CD8-positive, alpha-beta memory T cell (primary cell): ENCODE results near the gene ETFA. TPM values are rescaled to one million over a fixed set of nuclear protein-coding genes. Genes with fewer than 3 reads are reported as not detected.

ENCODE experiments used
- CTCF ChIA-PET: fragments of 350-600 bp; sonication (Branson Sonifier 250); formaldehyde crosslinking; loops from one replicate; lab custom pipeline; 2021; ENCODE audit warnings: antibody characterized with exemption; lab: Charles Lee
- POLR2A ChIA-PET: fragments of 350-600 bp; sonication (Branson Sonifier 250); formaldehyde crosslinking; loops from one replicate; lab custom pipeline; 2021; ENCODE audit warnings: antibody characterized with exemption; lab: Charles Lee
- DNase-seq, 5 donors: peaks; one replicate each; pipeline versions ENCODE4 v3.0.0 to v3.0.0-alpha.2; 2020 to 2022; ENCODE audit warnings: mixed read lengths in 1 of 5
- H3K27ac ChIP-seq: one replicate; pipeline ENCODE4 v1.7.0; 2013; ENCODE audit warnings: low read depth, mild to moderate bottlenecking, low read length, moderate library complexity
- H3K27me3 ChIP-seq: 2 replicates; pipeline ENCODE4 v1.7.0; 2013; ENCODE audit warnings: low read length, mild to moderate bottlenecking; ENCODE audit not compliant: insufficient read depth, poor library complexity, severe bottlenecking
- H3K36me3 ChIP-seq: 2 replicates; pipeline ENCODE4 v1.7.0; 2013; ENCODE audit warnings: mild to moderate bottlenecking, low read length, moderate library complexity; ENCODE audit not compliant: insufficient read depth
- H3K4me1 ChIP-seq: 2 replicates; pipeline ENCODE4 v1.7.0; 2013; ENCODE audit warnings: mild to moderate bottlenecking, low read length, moderate library complexity; ENCODE audit not compliant: insufficient read depth
- H3K4me3 ChIP-seq: 2 replicates; pipeline ENCODE4 v1.7.0; 2013; ENCODE audit warnings: mild to moderate bottlenecking, low read length
- H3K9me3 ChIP-seq: 2 replicates; pipeline ENCODE4 v1.7.0; 2013; ENCODE audit warnings: mild to moderate bottlenecking, low read length
- H3K27ac Mint-ChIP-seq, 8 donors: one replicate each; pipeline ENCODE4 v1.8.0; 2020 to 2021; ENCODE audit warnings: mixed read lengths in 8 of 8, mild to moderate bottlenecking in 6 of 8, inconsistent platforms in 3 of 8, moderate library complexity in 3 of 8
- H3K27me3 Mint-ChIP-seq, 2 donors: one replicate each; pipeline ENCODE4 v1.8.0; 2020 to 2021; ENCODE audit warnings: mixed read lengths in 2 of 2, mild to moderate bottlenecking in 1 of 2, moderate library complexity in 1 of 2
- H3K36me3 Mint-ChIP-seq, 3 donors: one replicate each; pipeline ENCODE4 v1.8.0; 2020 to 2021; ENCODE audit warnings: mixed read lengths in 3 of 3, inconsistent platforms in 1 of 3, mild to moderate bottlenecking in 1 of 3
- H3K4me1 Mint-ChIP-seq, 3 donors: one replicate each; pipeline ENCODE4 v1.8.0; 2020 to 2021; ENCODE audit warnings: mixed read lengths in 3 of 3, inconsistent platforms in 1 of 3, mild to moderate bottlenecking in 1 of 3
- H3K4me3 Mint-ChIP-seq, 7 donors: one replicate each; pipeline ENCODE4 v1.8.0; 2020 to 2021; ENCODE audit warnings: mixed read lengths in 7 of 7, mild to moderate bottlenecking in 6 of 7, moderate library complexity in 4 of 7, inconsistent platforms in 2 of 7
- H3K9me3 Mint-ChIP-seq, 5 donors: one replicate each; pipeline ENCODE4 v1.8.0; 2020 to 2022; ENCODE audit warnings: mixed read lengths in 5 of 5, mild to moderate bottlenecking in 3 of 5, moderate library complexity in 2 of 5, inconsistent platforms in 1 of 5
- polyA plus RNA-seq: library from polyadenylated mRNA; unstranded; fragments of 300-500 nt; fragmentation: Illumina TruSeq; gene quantifications from one replicate; pipeline ENCODE4 v1.2.3, GENCODE V29; 2021
- total RNA-seq, 2 experiments: library from RNA; stranded (reverse); gene quantifications; one replicate each; pipeline ENCODE4 v1.2.3, GENCODE V29; 2021

The ETFA gene
- total and polyA plus RNA-seq, 3 experiments from 2014 or later: 122 to 178 (median 176) TPM

GRCh38 chr15:76217029-76217881, 94.0 kb downstream of the ETFA start:
- H3K4me3 Mint-ChIP-seq: no peak overlapping the region
- H3K27me3 Mint-ChIP-seq: no peaks in the 10 kb centered on the region
- Histone ChIP-seq H3K4me1 (no peaks in the 10 kb centered on the region), H3K9me3 (no peaks in the 10 kb centered on the region), H3K4me3 (no peak overlapping the region), H3K27me3 (no peaks in the 10 kb centered on the region), H3K27ac (no peak overlapping the region), H3K36me3 (peaks cover 24% of the 10 kb centered on the region)
- peaks cover 15 to 59% (median 26%) of the 10 kb centered on the region in 3 donors for H3K36me3 Mint-ChIP-seq
- ChIA-PET POLR2A (no interaction called here), CTCF (no interaction called here)
- no peak for DNase-seq
- peaks cover 8 to 17% (median 11%) of the 10 kb centered on the region in 3 donors for H3K4me1 Mint-ChIP-seq
- no peaks in the 10 kb centered on the region for H3K9me3 Mint-ChIP-seq
- H3K27ac Mint-ChIP-seq: peak overlapping the region in 5 of 8 donors; percentile 14 to 71 (median 29)

- no peak for DNase-seq
- Histone ChIP-seq H3K36me3 (peaks cover 27% of the 10 kb centered on the region), H3K4me3 (no peak overlapping the region), H3K9me3 (no peaks in the 10 kb centered on the region), H3K27me3 (no peaks in the 10 kb centered on the region), H3K4me1 (no peaks in the 10 kb centered on the region), H3K27ac (no peak overlapping the region)
- POLR2A ChIA-PET: no interaction called here
- CTCF ChIA-PET: interaction anchor here (0.9 kb wide), 1 partner anchor 8 kb away, joined by 3 read pairs; no protein-coding TSS in a partner anchor
- Mint-ChIP-seq H3K36me3 (peaks cover 14 to 65% (median 22%) of the 10 kb centered on the region in 3 donors), H3K9me3 (no peaks in the 10 kb centered on the region), H3K27ac (no peak overlapping the region), H3K4me1 (peaks cover 7 to 17% (median 11%) of the 10 kb centered on the region in 3 donors), H3K27me3 (no peaks in the 10 kb centered on the region), H3K4me3 (no peak overlapping the region)
These were observed 95.6 kb downstream of the ETFA start for GRCh38 chr15:76215634-76216033.

DNA sequence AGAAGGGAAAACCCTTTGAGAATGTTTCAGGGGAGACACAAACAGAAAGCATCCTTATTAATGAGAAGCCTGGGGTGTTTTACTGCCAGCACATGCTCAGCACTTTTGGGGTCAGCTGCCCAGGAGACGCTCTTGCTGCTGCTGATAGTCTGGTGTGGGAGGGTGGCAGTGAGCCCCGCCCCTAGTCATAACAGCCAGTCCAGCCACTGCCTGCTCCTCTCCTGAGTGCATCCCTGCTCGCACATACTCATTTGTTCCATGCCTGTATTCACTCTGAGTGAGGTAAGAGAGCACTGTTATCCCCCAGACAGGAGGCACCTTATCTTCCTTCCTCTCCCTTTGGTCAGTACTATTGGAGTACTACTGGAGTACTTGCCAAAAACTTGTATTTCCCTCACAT, 101.3 kb downstream of the ETFA start:
- Mint-ChIP-seq H3K4me3 (no peak overlapping the region), H3K27ac (peak overlapping the region in 3 of 8 donors; percentile 29 to 55 (median 50)), H3K9me3 (no peaks in the 10 kb centered on the region), H3K36me3 (peaks cover 0 to 56% (median 3%) of the 10 kb centered on the region in 3 donors), H3K27me3 (no peaks in the 10 kb centered on the region), H3K4me1 (no peaks in the 10 kb centered on the region)
- H3K36me3 ChIP-seq: peaks cover 17% of the 10 kb centered on the region
- H3K9me3 ChIP-seq: no peaks in the 10 kb centered on the region
- ChIA-PET POLR2A (no interaction called here), CTCF (no interaction called here)
- H3K27me3 ChIP-seq: no peaks in the 10 kb centered on the region
- DNase-seq: no peak
- no peaks in the 10 kb centered on the region for H3K4me1 ChIP-seq
- H3K4me3 ChIP-seq: no peak overlapping the region
- no peak overlapping the region for H3K27ac ChIP-seq

DNA sequence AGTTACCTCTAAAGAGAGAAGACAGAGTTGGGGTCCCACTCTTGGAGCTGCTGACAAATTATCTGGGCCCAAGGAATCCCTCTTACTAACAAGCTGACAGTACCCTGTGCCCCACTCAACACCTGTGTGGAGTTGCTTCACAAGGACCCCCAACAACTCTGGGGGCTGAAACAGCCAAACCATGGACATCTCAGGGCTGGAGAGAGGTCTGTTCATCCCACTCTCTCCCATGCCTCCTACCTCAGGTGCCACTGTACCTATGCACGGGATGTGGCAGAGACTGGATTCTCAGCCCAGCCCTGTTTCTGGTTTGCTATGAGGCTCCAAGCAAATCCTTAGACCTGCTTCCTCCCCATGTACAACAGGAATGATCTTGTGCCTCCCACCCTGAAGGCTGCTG, 101.7 kb downstream of the ETFA start:
- H3K9me3 ChIP-seq: no peaks in the 10 kb centered on the region
- DNase-seq: no peak
- no peaks in the 10 kb centered on the region for H3K27me3 ChIP-seq
- no peaks in the 10 kb centered on the region for H3K27me3 Mint-ChIP-seq
- H3K9me3 Mint-ChIP-seq: no peaks in the 10 kb centered on the region
- H3K4me1 Mint-ChIP-seq: no peaks in the 10 kb centered on the region
- H3K36me3 Mint-ChIP-seq: peaks cover 0 to 53% (median 3%) of the 10 kb centered on the region in 3 donors
- ChIA-PET POLR2A (no interaction called here), CTCF (no interaction called here)
- no peaks in the 10 kb centered on the region for H3K4me1 ChIP-seq
- H3K4me3 ChIP-seq: no peak overlapping the region
- H3K4me3 Mint-ChIP-seq: no peak overlapping the region
- peaks cover 14% of the 10 kb centered on the region for H3K36me3 ChIP-seq
- no peak overlapping the region for H3K27ac ChIP-seq
- H3K27ac Mint-ChIP-seq: peak overlapping the region in 1 of 8 donors; percentile 75

DNA sequence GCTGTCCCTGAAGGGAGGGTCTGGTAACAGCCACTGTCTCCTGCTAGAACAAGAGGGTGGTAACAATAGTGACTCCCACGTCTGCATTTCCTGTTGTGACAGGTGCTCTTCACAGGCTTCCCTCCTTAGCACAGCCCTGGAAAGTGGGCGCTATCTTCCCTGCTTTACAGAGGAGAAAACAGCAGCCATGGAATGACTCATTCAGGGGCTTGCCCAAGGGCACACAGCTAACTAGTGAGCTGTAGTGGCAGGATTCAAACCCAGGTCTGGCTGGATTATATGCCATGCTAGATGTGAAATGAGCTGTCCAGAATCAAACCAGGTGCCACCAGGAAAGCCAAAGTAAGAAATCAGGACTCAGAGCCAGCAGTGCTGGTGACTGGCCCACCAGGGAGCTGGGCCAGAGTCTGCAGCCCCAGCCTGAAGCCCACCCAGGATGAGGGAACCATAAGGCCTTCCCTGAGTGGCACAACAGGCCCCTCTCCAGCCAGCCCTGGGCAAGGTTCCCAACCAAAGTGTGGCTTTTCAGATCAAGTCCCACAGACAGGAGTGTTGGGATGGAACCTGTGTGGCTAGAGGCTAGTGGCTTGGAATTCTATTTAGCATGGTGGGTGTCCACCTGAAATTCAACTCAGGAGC, 102.4 kb downstream of the ETFA start:
- Histone ChIP-seq H3K4me3 (no peak overlapping the region), H3K27me3 (no peaks in the 10 kb centered on the region), H3K4me1 (no peaks in the 10 kb centered on the region), H3K9me3 (no peaks in the 10 kb centered on the region), H3K27ac (no peak overlapping the region), H3K36me3 (peaks cover 8% of the 10 kb centered on the region)
- Mint-ChIP-seq H3K4me1 (no peaks in the 10 kb centered on the region), H3K27me3 (no peaks in the 10 kb centered on the region), H3K9me3 (no peaks in the 10 kb centered on the region), H3K36me3 (peaks cover 0 to 48% (median 3%) of the 10 kb centered on the region in 3 donors), H3K4me3 (no peak overlapping the region), H3K27ac (peak overlapping the region in 1 of 8 donors; percentile 42)
- DNase-seq: no peak
- POLR2A ChIA-PET: no interaction called here
- CTCF ChIA-PET: no interaction called here

DNA sequence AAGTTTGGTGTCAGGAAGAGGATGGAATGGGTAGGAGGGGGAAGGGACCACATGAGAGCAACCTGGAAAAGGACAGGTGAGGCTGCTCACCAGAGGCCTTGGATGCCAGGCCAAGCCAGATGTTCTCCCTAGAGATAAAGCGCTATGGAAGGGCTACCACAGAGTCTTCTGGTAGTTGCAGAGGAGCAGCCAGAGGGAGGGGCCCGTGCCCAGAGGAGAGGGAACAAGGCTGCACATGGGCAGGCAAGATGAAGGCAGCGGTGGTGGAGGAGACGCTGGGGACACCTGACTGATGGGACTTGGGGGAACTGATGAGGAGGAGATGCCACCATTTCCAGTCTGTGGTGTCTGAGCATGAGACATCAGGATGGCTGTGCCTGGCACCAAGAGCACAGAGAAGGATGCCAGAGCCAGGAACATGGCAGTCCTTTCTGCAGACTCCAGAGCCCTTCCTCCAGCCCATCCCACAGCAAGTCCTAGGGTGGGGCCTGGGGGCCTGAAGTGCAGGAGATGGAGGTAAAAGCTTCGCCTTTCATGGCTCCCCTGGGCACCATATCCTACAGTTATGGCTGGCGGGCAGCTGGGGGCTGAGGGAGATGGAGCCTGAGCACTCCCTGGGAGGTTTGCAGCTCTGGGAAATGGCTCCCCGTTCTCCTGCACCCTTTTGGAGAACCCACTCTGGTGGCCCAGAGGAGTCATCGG, 103.0 kb downstream of the ETFA start:
- H3K4me1 ChIP-seq: no peaks in the 10 kb centered on the region
- Mint-ChIP-seq H3K9me3 (no peaks in the 10 kb centered on the region), H3K4me3 (no peak overlapping the region), H3K27me3 (no peaks in the 10 kb centered on the region), H3K4me1 (no peaks in the 10 kb centered on the region), H3K27ac (peak overlapping the region in 1 of 8 donors; percentile 58), H3K36me3 (peaks cover 0 to 51% (median 3%) of the 10 kb centered on the region in 3 donors)
- no peak for DNase-seq
- H3K27ac ChIP-seq: no peak overlapping the region
- no peaks in the 10 kb centered on the region for H3K9me3 ChIP-seq
- CTCF ChIA-PET: interaction anchor here (1.1 kb wide), 1 partner anchor 8 kb away, joined by 3 read pairs; no protein-coding TSS in a partner anchor
- POLR2A ChIA-PET: no interaction called here
- no peak overlapping the region for H3K4me3 ChIP-seq
- H3K36me3 ChIP-seq: peaks cover 3% of the 10 kb centered on the region
- no peaks in the 10 kb centered on the region for H3K27me3 ChIP-seq

- H3K9me3 Mint-ChIP-seq: no peaks in the 10 kb centered on the region
- H3K27me3 Mint-ChIP-seq: no peaks in the 10 kb centered on the region
- DNase-seq: no peak
- H3K27me3 ChIP-seq: no peaks in the 10 kb centered on the region
- H3K36me3 Mint-ChIP-seq: peaks cover 0 to 42% (median 0%) of the 10 kb centered on the region in 3 donors
- no peak overlapping the region for H3K4me3 ChIP-seq
- H3K36me3 ChIP-seq: no peaks in the 10 kb centered on the region
- H3K4me1 ChIP-seq: no peaks in the 10 kb centered on the region
- no peak overlapping the region for H3K4me3 Mint-ChIP-seq
- H3K27ac ChIP-seq: no peak overlapping the region
- H3K4me1 Mint-ChIP-seq: no peaks in the 10 kb centered on the region
- H3K27ac Mint-ChIP-seq: no peak overlapping the region
- POLR2A ChIA-PET: no interaction called here
- CTCF ChIA-PET: no interaction called here
- no peaks in the 10 kb centered on the region for H3K9me3 ChIP-seq
These were observed 104.8 kb downstream of the ETFA start for GRCh38 chr15:76206325-76206976.
